Type B pancreatic cell (in vitro differentiated cells): ENCODE measurements around the gene BCKDHB. TPM values are rescaled to one million over a fixed set of nuclear protein-coding genes. Genes with fewer than 3 reads are reported as not detected.
A peak's percentile ranks its signal among the peaks of the same experiment; 100 is the strongest.

Experiments
- DNase-seq: peaks from one replicate; pipeline ENCODE4 v3.0.0; 2021; ENCODE audit warnings: mixed read lengths; ENCODE audit not compliant: unreplicated experiment; ENCODE audit errors: extremely low spot score
- H3K27ac Mint-ChIP-seq: 2 replicates; pipeline ENCODE4 v1.8.0; 2021; ENCODE audit warnings: mild to moderate bottlenecking, mixed read lengths
- H3K27me3 Mint-ChIP-seq: 2 replicates; pipeline ENCODE4 v1.8.0; 2021; ENCODE audit warnings: mixed read lengths
- H3K36me3 Mint-ChIP-seq: 2 replicates; pipeline ENCODE4 v1.8.0; 2021; ENCODE audit warnings: mixed read lengths
- H3K4me1 Mint-ChIP-seq: one replicate; pipeline ENCODE4 v1.8.0; 2021; ENCODE audit warnings: mixed read lengths; ENCODE audit not compliant: unreplicated experiment
- H3K4me3 Mint-ChIP-seq: 2 replicates; pipeline ENCODE4 v1.8.0; 2021; ENCODE audit warnings: mild to moderate bottlenecking, mixed read lengths
- H3K9me3 Mint-ChIP-seq: 2 replicates; pipeline ENCODE4 v1.8.0; 2021; ENCODE audit warnings: mixed read lengths
- CTCF ChIP-seq: fragments of 200-600 bp; sonication (generic); conservative IDR thresholded peaks from 2 replicates; pipeline ENCODE4 v1.5.0; 2021; ENCODE audit warnings: antibody characterized with exemption, mild to moderate bottlenecking
- total RNA-seq: library from RNA; stranded (reverse); gene quantifications from 2 replicates; pipeline ENCODE4 v1.2.1, GENCODE V29; 2021; ENCODE audit warnings: low replicate concordance

Gene BCKDHB
- total RNA-seq, 1 donor from 2014 or later: 33.2 TPM

- no peak for DNase-seq
- Mint-ChIP-seq H3K27ac (no peak overlapping the region), H3K4me3 (peak overlapping the region; percentile 39)
Observed at GRCh38 chr6:80316686-80317231, 210.3 kb downstream of the BCKDHB start.

GRCh38 chr6:80319196-80319595 lies 212.7 kb downstream of the BCKDHB start:
- TF ChIP-seq CTCF: no peak
- H3K36me3 Mint-ChIP-seq: peaks cover 3% of the 10 kb centered on the region
- H3K4me1 Mint-ChIP-seq: peaks cover 13% of the 10 kb centered on the region
- no peak overlapping the region for H3K27ac Mint-ChIP-seq
- no peaks in the 10 kb centered on the region for H3K27me3 Mint-ChIP-seq
- no peak for DNase-seq
- H3K9me3 Mint-ChIP-seq: no peaks in the 10 kb centered on the region
- H3K4me3 Mint-ChIP-seq: no peak overlapping the region

More at GRCh38 chr6:80316686-80317231, 210.3 kb downstream of the BCKDHB start:
- Mint-ChIP-seq H3K27me3 (no peaks in the 10 kb centered on the region), H3K36me3 (peaks cover 13% of the 10 kb centered on the region), H3K4me1 (peaks cover 13% of the 10 kb centered on the region), H3K9me3 (peaks cover 18% of the 10 kb centered on the region)
- peak; percentile 43 for TF ChIP-seq CTCF

- DNase-seq: no peak
- no peak overlapping the region for H3K4me3 Mint-ChIP-seq
- H3K27me3 Mint-ChIP-seq: no peaks in the 10 kb centered on the region
- H3K36me3 Mint-ChIP-seq: peaks cover 3% of the 10 kb centered on the region
- no peaks in the 10 kb centered on the region for H3K9me3 Mint-ChIP-seq
- no peak overlapping the region for H3K27ac Mint-ChIP-seq
- peaks cover 9% of the 10 kb centered on the region for H3K4me1 Mint-ChIP-seq
- TF ChIP-seq CTCF: no peak
Observed at GRCh38 chr6:80321011-80321410, 214.5 kb downstream of the BCKDHB start.

GRCh38 chr6:80325742-80326141 lies 219.3 kb downstream of the BCKDHB start:
- Mint-ChIP-seq H3K36me3 (no peaks in the 10 kb centered on the region), H3K27me3 (no peaks in the 10 kb centered on the region), H3K9me3 (no peaks in the 10 kb centered on the region), H3K4me3 (no peak overlapping the region), H3K4me1 (peaks cover 26% of the 10 kb centered on the region), H3K27ac (no peak overlapping the region)
- TF ChIP-seq CTCF: no peak
- DNase-seq: no peak

- no peaks in the 10 kb centered on the region for H3K9me3 Mint-ChIP-seq
- peaks cover 33% of the 10 kb centered on the region for H3K4me1 Mint-ChIP-seq
- H3K36me3 Mint-ChIP-seq: no peaks in the 10 kb centered on the region
- no peak overlapping the region for H3K27ac Mint-ChIP-seq
- DNase-seq: no peak
- TF ChIP-seq CTCF: no peak
- no peak overlapping the region for H3K4me3 Mint-ChIP-seq
- H3K27me3 Mint-ChIP-seq: no peaks in the 10 kb centered on the region
Observed at GRCh38 chr6:80328652-80329051, 222.2 kb downstream of the BCKDHB start.

- Mint-ChIP-seq H3K36me3 (no peaks in the 10 kb centered on the region), H3K27ac (no peak overlapping the region), H3K27me3 (no peaks in the 10 kb centered on the region), H3K4me3 (peak overlapping the region; percentile 4), H3K9me3 (no peaks in the 10 kb centered on the region), H3K4me1 (peaks cover 33% of the 10 kb centered on the region)
- no peak for DNase-seq
- TF ChIP-seq CTCF: no peak
Observed at GRCh38 chr6:80329496-80329895, 223.0 kb downstream of the BCKDHB start.
